Measurements from ENCODE around the gene POU2F1.

DNA sequence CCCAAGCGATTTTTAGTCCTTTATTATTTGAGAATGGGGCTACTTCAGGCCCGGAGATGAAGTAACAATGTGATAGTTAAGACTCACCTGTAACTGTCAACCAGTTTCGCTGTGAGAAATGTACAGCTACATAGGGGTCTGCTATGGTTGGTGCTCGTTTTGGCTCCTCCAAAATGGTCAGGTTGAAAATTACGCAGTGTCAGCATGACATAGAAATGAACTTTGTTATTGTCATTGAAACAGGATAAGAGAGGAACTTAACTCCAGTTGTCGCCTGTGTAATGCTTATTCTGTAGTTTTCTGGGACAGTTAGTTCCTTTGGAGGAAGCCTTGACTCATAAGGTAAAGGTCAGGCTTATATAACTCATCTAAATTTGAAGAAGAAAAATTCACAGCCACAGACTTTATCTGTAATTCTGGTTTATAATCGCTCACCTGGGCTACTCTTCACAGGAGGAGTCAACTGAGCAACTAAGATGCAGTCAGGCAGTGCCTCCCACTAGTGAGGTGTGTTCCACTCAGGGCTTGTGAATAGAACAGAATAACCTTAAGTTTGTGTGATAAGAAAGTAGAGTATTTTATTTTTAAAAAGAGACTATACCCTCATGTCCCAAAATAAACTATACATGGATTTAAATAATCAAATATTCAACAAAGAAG, 166.7 kb downstream of the POU2F1 start:
- TF ChIP-seq, protein P1, sequence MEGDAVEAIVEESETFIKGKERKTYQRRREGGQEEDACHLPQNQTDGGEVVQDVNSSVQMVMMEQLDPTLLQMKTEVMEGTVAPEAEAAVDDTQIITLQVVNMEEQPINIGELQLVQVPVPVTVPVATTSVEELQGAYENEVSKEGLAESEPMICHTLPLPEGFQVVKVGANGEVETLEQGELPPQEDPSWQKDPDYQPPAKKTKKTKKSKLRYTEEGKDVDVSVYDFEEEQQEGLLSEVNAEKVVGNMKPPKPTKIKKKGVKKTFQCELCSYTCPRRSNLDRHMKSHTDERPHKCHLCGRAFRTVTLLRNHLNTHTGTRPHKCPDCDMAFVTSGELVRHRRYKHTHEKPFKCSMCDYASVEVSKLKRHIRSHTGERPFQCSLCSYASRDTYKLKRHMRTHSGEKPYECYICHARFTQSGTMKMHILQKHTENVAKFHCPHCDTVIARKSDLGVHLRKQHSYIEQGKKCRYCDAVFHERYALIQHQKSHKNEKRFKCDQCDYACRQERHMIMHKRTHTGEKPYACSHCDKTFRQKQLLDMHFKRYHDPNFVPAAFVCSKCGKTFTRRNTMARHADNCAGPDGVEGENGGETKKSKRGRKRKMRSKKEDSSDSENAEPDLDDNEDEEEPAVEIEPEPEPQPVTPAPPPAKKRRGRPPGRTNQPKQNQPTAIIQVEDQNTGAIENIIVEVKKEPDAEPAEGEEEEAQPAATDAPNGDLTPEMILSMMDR (IDR thresholded peaks at IDR 0.05 in 2 of 3, conservative IDR thresholded peaks at IDR 0.05 in 1 of 3; ENCODE audit: borderline replicate concordance in 1 of 3, insufficient read depth in 1 of 3, low read depth in 2 of 3, low read length in 2 of 3): no peak
- TF ChIP-seq YY1 (IDR thresholded peaks at IDR 0.05; ENCODE audit: extremely low read depth, insufficient replicate concordance, low read depth, low read length): no peak
- TF ChIP-seq POLR2AphosphoS5 (IDR thresholded peaks at IDR 0.05; ENCODE audit: low read depth, low read length): no peak
- TF ChIP-seq EZH2 (IDR thresholded peaks at IDR 0.05): no peak
- no peak for TF ChIP-seq SP1 (IDR thresholded peaks at IDR 0.05; ENCODE audit: low read depth)
- TF ChIP-seq TCF7L2 (IDR thresholded peaks at IDR 0.05; ENCODE audit: borderline replicate concordance, extremely low read depth, insufficient read depth, insufficient read length): no peak
- TF ChIP-seq, protein P2, sequence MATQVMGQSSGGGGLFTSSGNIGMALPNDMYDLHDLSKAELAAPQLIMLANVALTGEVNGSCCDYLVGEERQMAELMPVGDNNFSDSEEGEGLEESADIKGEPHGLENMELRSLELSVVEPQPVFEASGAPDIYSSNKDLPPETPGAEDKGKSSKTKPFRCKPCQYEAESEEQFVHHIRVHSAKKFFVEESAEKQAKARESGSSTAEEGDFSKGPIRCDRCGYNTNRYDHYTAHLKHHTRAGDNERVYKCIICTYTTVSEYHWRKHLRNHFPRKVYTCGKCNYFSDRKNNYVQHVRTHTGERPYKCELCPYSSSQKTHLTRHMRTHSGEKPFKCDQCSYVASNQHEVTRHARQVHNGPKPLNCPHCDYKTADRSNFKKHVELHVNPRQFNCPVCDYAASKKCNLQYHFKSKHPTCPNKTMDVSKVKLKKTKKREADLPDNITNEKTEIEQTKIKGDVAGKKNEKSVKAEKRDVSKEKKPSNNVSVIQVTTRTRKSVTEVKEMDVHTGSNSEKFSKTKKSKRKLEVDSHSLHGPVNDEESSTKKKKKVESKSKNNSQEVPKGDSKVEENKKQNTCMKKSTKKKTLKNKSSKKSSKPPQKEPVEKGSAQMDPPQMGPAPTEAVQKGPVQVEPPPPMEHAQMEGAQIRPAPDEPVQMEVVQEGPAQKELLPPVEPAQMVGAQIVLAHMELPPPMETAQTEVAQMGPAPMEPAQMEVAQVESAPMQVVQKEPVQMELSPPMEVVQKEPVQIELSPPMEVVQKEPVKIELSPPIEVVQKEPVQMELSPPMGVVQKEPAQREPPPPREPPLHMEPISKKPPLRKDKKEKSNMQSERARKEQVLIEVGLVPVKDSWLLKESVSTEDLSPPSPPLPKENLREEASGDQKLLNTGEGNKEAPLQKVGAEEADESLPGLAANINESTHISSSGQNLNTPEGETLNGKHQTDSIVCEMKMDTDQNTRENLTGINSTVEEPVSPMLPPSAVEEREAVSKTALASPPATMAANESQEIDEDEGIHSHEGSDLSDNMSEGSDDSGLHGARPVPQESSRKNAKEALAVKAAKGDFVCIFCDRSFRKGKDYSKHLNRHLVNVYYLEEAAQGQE (IDR thresholded peaks at IDR 0.05; ENCODE audit: low read depth): no peak
- TF ChIP-seq POLR2A (IDR thresholded peaks at IDR 0.05; ENCODE audit: borderline replicate concordance, extremely low read depth, insufficient read depth, insufficient read length): no peak
- TF ChIP-seq RAD21 (IDR thresholded peaks at IDR 0.05; ENCODE audit: low read depth): no peak
- TF ChIP-seq CEBPB (IDR thresholded peaks at IDR 0.05; ENCODE audit: low read depth): no peak
- TF ChIP-seq ZFX (IDR thresholded peaks at IDR 0.05): no peak
- TF ChIP-seq ELF1 (IDR thresholded peaks at IDR 0.05; ENCODE audit: borderline replicate concordance, low read depth): no peak
- TF ChIP-seq, protein P3, sequence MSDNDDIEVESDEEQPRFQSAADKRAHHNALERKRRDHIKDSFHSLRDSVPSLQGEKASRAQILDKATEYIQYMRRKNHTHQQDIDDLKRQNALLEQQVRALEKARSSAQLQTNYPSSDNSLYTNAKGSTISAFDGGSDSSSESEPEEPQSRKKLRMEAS (IDR thresholded peaks at IDR 0.05): no peak

Measured in HCT116 (cell line).